OCI-LY7 (cell line): ENCODE measurements around the gene UCK1. TPM values are rescaled to one million over a fixed set of nuclear protein-coding genes. Genes with fewer than 3 reads are reported as not detected.

Source experiments
- Bru-seq: library from RNA; stranded (reverse); fragments of 400-500 nt; gene quantifications from one replicate; lab custom pipeline; 2021; lab: Mats Ljungman, UMichigan
- BruChase-seq, 2 experiments: library from RNA; stranded (reverse); fragments of 400-500 nt; gene quantifications; one replicate each; lab custom pipeline; 2021; lab: Mats Ljungman, UMichigan
- BruUV-seq: library from RNA; stranded (reverse); fragments of 400-500 nt; replicated peaks from 2 replicates; lab custom pipeline; 2021; lab: Mats Ljungman, UMichigan
- CTCF ChIA-PET: fragments of 300-600 bp; sonication (Branson Sonifier 250); formaldehyde crosslinking; loops from one replicate; lab custom pipeline; 2022; ENCODE audit warnings: antibody characterized with exemption; ENCODE audit not compliant: unreplicated experiment; lab: Charles Lee
- POLR2A ChIA-PET: fragments of 300-600 bp; sonication (Branson Sonifier 250); formaldehyde crosslinking; loops from one replicate; lab custom pipeline; 2022; ENCODE audit warnings: antibody characterized with exemption; lab: Charles Lee
- DNase-seq: peaks from one replicate; pipeline ENCODE4 v3.0.0-alpha.2; 2015; ENCODE audit warnings: low spot score
- H2AFZ ChIP-seq: fragments of 200-600 bp; sonication (generic), shearing (Covaris generic); 2 replicates; pipeline ENCODE4 v1.6.1; 2014; ENCODE audit warnings: mild to moderate bottlenecking, antibody characterized with exemption, low read length, moderate library complexity
- H3K27ac ChIP-seq: fragments of 200-600 bp; sonication (generic); 2 replicates; pipeline ENCODE4 v1.5.1; 2014; ENCODE audit warnings: mixed run types, low read depth, mild to moderate bottlenecking, moderate library complexity, low read length, inconsistent platforms; ENCODE audit not compliant: poor library complexity, severe bottlenecking
- H3K36me3 ChIP-seq: fragments of 200-600 bp; sonication (generic); 2 replicates; pipeline ENCODE4 v1.6.1; 2014; ENCODE audit warnings: mild to moderate bottlenecking, antibody characterized with exemption, low read length, moderate library complexity, mixed read lengths; ENCODE audit not compliant: insufficient read depth
- H3K4me1 ChIP-seq: fragments of 200-600 bp; sonication (generic); 2 replicates; pipeline ENCODE4 v1.5.1; 2014; ENCODE audit warnings: mild to moderate bottlenecking, low read length; ENCODE audit not compliant: insufficient read depth, poor library complexity, severe bottlenecking
- H3K4me2 ChIP-seq: fragments of 200-600 bp; sonication (generic); 2 replicates; pipeline ENCODE4 v1.6.1; 2014; ENCODE audit warnings: mild to moderate bottlenecking, low read length
- H3K4me3 ChIP-seq: fragments of 200-600 bp; sonication (generic); 2 replicates; pipeline ENCODE4 v1.5.1; 2014; ENCODE audit warnings: mild to moderate bottlenecking, low read depth, low read length; ENCODE audit not compliant: poor library complexity, severe bottlenecking
- H3K79me2 ChIP-seq: fragments of 200-600 bp; sonication (generic); 2 replicates; pipeline ENCODE4 v1.6.1; 2016; ENCODE audit warnings: low read depth, mild to moderate bottlenecking, low read length, moderate library complexity, mixed read lengths; ENCODE audit not compliant: insufficient read depth
- H3K9me2 ChIP-seq: fragments of 200-600 bp; sonication (generic); 2 replicates; pipeline ENCODE4 v1.6.1; 2016; ENCODE audit warnings: mild to moderate bottlenecking, low read length, mixed read lengths; ENCODE audit not compliant: insufficient read depth
- H3K9me3 ChIP-seq: fragments of 200-600 bp; sonication (generic); 2 replicates; pipeline ENCODE4 v1.6.1; 2014; ENCODE audit warnings: mild to moderate bottlenecking, mixed run types, low read length, mixed read lengths
- H4K20me1 ChIP-seq: fragments of 200-600 bp; sonication (generic); 2 replicates; pipeline ENCODE4 v1.6.1; 2014; ENCODE audit warnings: mild to moderate bottlenecking, antibody characterized with exemption, low read length, moderate library complexity, mixed read lengths; ENCODE audit not compliant: insufficient read depth
- EZH2phosphoT487 ChIP-seq: fragments of 200-600 bp; sonication (generic); IDR thresholded peaks from 2 replicates; pipeline ENCODE4 v1.6.1; 2018; ENCODE audit warnings: low read depth, borderline replicate concordance, mild to moderate bottlenecking, mixed run types, antibody characterized with exemption, low read length, moderate library complexity, mixed read lengths
- intact Hi-C: fragments of 100-400 bp; cut with micrococcal nuclease; formaldehyde crosslinking; loops from one replicate; pipeline ENCODE4 v1.10.0; 2022; ENCODE audit not compliant: unreplicated experiment
- long read RNA-seq: library from polyadenylated mRNA; stranded (forward); transcript quantifications from one replicate; pipeline ENCODE4 v2.0.0, GENCODE V29; 2022
- total RNA-seq, 2 experiments: library from RNA; depleted of rRNA in 1 of 2; stranded (reverse); fragments of >200 nt in 1 of 2; shearing (Covaris generic) in 1 of 2; gene quantifications; 2 replicates each; pipeline ENCODE4 v1.2.3, GENCODE V29; 2014 to 2022
- TF ChIP-seq, protein P1 (sequence below): fragments of 200-600 bp; sonication (generic); conservative IDR thresholded peaks from 2 replicates; pipeline ENCODE4 v1.5.1; 2014; ENCODE audit warnings: mild to moderate bottlenecking, antibody characterized with exemption, low read length, moderate library complexity, mixed read lengths

UCK1 gene
- total RNA-seq (2014; rRNA removed; shearing (Covaris generic)) (29.0 and 32.9 TPM in 2 replicates), total RNA-seq (2022) (25.9 and 29.8 TPM in 2 replicates), Bru-seq, nascent RNA (percentile 53 among the genes with signal in this experiment), BruChase-seq, experiment 1, labeled RNA remaining after a 6-hour chase (percentile 61 among the genes with signal in this experiment), BruChase-seq, experiment 2, labeled RNA remaining after a 2-hour chase (percentile 65 among the genes with signal in this experiment)
- long read RNA-seq, transcript UCK1-204 (7 exons, 2,167 nt), result major isoform, 43 of 68 reads
- long read RNA-seq, partial matches to known transcripts, result 2 of 68 reads
- long read RNA-seq, other reads (novel, unspliced or antisense), result 19 of 68 reads

DNA sequence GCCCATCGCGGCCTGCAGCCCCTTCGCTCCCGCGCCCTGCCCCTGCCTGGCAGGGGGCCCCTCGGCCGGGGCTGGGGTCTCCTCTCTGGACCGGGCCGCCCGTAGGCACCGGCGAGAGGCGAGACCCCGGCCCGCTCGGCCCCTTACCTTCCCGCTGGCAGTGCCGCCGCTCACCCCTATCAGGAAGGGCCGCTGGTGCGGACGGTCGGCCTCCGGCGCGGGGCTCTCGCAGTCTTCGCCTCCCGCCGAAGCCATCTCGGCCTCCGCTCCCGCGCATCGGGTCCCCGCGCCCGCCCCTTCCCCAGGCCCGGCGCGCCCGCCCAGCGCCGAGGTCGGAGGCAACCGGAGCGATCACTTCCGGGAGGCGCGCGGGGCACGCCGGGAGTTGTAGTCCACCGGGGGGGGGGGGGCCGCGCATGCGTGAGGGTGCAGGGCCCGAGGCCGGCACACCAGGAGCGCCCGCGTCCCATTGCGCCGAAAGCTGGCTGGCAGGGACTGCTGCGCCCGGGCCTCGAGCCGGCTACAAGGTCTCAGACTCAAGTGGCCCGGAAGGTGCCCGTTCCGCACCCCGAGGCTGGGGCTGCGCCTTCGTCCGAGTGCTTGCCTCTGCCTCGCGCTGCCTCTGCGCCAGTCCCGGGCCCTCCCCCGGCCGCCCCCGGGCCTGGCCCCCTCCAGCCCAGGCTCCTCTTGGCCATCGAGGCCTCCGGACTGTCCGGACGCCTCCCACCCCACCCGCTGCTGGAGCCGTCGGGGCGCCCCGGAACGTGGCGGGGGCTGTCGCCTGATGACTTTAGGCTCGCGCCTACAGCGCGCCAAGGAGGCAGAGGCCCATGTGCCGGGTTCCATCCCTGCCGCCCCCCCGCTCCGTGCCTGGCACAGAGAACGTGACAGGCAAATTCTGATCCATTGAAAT is at the start of gene UCK1:
Gene UCK1, minus strand, starts transcription at position 344 of the 913 bp plus-strand sequence. Its CDS starts 89 bp downstream, at position 255.
- peak within 1 kb of the TSS; percentile 97 for H3K4me3 ChIP-seq
- no peaks in the 10 kb centered on the region for H3K9me3 ChIP-seq
- CTCF ChIA-PET, result interaction anchor here (0.5 to 0.6 kb wide), 2 partner anchors 19 to 1108 kb away, joined by 4 to 6 read pairs; no protein-coding TSS in a partner anchor
- POLR2A ChIA-PET, result no interaction called here
- BruUV-seq, result no TSS peak
- no peak within 1 kb of the TSS for H3K27ac ChIP-seq
- TF ChIP-seq, protein P1, sequence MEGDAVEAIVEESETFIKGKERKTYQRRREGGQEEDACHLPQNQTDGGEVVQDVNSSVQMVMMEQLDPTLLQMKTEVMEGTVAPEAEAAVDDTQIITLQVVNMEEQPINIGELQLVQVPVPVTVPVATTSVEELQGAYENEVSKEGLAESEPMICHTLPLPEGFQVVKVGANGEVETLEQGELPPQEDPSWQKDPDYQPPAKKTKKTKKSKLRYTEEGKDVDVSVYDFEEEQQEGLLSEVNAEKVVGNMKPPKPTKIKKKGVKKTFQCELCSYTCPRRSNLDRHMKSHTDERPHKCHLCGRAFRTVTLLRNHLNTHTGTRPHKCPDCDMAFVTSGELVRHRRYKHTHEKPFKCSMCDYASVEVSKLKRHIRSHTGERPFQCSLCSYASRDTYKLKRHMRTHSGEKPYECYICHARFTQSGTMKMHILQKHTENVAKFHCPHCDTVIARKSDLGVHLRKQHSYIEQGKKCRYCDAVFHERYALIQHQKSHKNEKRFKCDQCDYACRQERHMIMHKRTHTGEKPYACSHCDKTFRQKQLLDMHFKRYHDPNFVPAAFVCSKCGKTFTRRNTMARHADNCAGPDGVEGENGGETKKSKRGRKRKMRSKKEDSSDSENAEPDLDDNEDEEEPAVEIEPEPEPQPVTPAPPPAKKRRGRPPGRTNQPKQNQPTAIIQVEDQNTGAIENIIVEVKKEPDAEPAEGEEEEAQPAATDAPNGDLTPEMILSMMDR, result no peak
- no peak for TF ChIP-seq EZH2phosphoT487
- H2AFZ ChIP-seq, result peak within 1 kb of the TSS; percentile 77
- H3K4me1 ChIP-seq, result peaks cover 7% of the 10 kb centered on the region
- DNase-seq, result peak; percentile 88
- H3K79me2 ChIP-seq, result no peaks in the 10 kb centered on the region; the same call in 1 of the 2 replicates
- no peaks in the 10 kb centered on the region for H4K20me1 ChIP-seq
- intact Hi-C loops, result loop anchor here (2.0 kb wide), 1 partner anchor 224 kb away; no protein-coding TSS in a partner anchor
- H3K9me2 ChIP-seq, result no peaks in the 10 kb centered on the region
- peaks cover 31% of the 10 kb centered on the region for H3K36me3 ChIP-seq
- H3K4me2 ChIP-seq, result peak within 1 kb of the TSS; percentile 99

DNA sequence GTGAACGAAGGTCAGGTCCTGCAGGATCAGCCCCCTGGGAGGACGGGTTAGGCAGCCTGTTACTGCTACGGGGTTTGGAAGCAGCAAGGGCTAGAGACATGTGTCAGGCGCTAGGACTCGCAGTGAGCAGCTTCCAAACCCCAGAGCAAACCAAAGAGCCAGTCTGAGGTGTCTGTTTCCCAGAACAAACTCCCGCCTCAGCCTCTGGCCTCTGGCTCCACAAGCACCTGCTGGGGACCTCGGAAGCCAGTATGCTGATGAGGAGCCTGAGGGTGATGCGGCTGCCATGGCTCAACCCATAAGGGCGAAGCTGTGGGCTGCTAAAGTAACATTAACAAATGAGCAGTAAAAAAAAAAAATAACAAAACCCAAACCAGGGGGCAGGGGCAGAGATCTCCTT is 49.3 kb upstream of the UCK1 start:
- DNase-seq, result no peak
- Histone ChIP-seq H3K79me2 (no peaks in the 10 kb centered on the region), H3K4me3 (no peak overlapping the region), H3K9me3 (no peaks in the 10 kb centered on the region), H3K9me2 (no peaks in the 10 kb centered on the region), H2AFZ (no peak overlapping the region), H3K4me1 (peaks cover 11% of the 10 kb centered on the region), H3K4me2 (no peak overlapping the region), H3K36me3 (peaks cover 100% of the 10 kb centered on the region), H3K27ac (no peak overlapping the region), H4K20me1 (no peaks in the 10 kb centered on the region)
- ChIA-PET POLR2A (no interaction called here), CTCF (no interaction called here)
- TF ChIP-seq EZH2phosphoT487, result no peak
- TF ChIP-seq, protein P1, result no peak
- intact Hi-C loops, result no loop called here
- BruUV-seq, result no TSS peak
